Mesenchymal stem cell (in vitro differentiated cells and primary cell): Measurements from ENCODE around the gene MRFAP1L1.

Experiments
- DNase-seq: peaks from one replicate; pipeline ENCODE4 v3.0.0-alpha.2; 2013
- H2AFZ ChIP-seq: one replicate; pipeline ENCODE4 v1.6.1; 2013; ENCODE audit warnings: low read depth, mild to moderate bottlenecking, control low read depth, inconsistent platforms, low read length, moderate library complexity
- H2AK5ac ChIP-seq: 2 replicates; pipeline ENCODE4 v1.6.1; 2013; ENCODE audit warnings: low read length, moderate library complexity, mild to moderate bottlenecking, inconsistent platforms; ENCODE audit not compliant: severe bottlenecking
- H2BK120ac ChIP-seq: one replicate; pipeline ENCODE4 v1.6.1; 2013; ENCODE audit warnings: low read depth, mild to moderate bottlenecking, inconsistent platforms, low read length, moderate library complexity
- H2BK12ac ChIP-seq, 2 experiments: one replicate each; pipeline ENCODE4 v1.6.1; 2013; ENCODE audit warnings: inconsistent platforms in 2 of 2, low read length in 2 of 2, mild to moderate bottlenecking in 2 of 2, moderate library complexity in 2 of 2, control low read depth in 1 of 2
- H2BK15ac ChIP-seq: one replicate; pipeline ENCODE4 v1.6.1; 2013; ENCODE audit warnings: mild to moderate bottlenecking, low read depth, inconsistent platforms; ENCODE audit not compliant: poor library complexity, severe bottlenecking
- H2BK5ac ChIP-seq: 2 replicates; pipeline ENCODE4 v1.6.1; 2013; ENCODE audit warnings: low read depth, mild to moderate bottlenecking, low read length, control low read depth, inconsistent platforms; ENCODE audit not compliant: poor library complexity, severe bottlenecking
- H3K14ac ChIP-seq, 2 experiments: one replicate each; pipeline ENCODE4 v1.6.1; 2013; ENCODE audit warnings: inconsistent platforms in 2 of 2, low read length in 2 of 2, control low read depth in 1 of 2, mild to moderate bottlenecking in 1 of 2, moderate library complexity in 1 of 2
- H3K18ac ChIP-seq, 2 experiments: one replicate each; pipeline ENCODE4 v1.6.1; 2013; ENCODE audit warnings: inconsistent platforms in 2 of 2, low read length in 2 of 2, control low read depth in 1 of 2, low read depth in 1 of 2, mild to moderate bottlenecking in 1 of 2
- H3K23ac ChIP-seq, 2 experiments: one replicate each; pipeline ENCODE4 v1.6.1; 2013; ENCODE audit warnings: inconsistent platforms in 2 of 2, low read length in 2 of 2, mild to moderate bottlenecking in 2 of 2, moderate library complexity in 2 of 2, control low read depth in 1 of 2
- H3K27ac ChIP-seq: 2 replicates; pipeline ENCODE4 v1.5.1; 2013; ENCODE audit warnings: mild to moderate bottlenecking, moderate library complexity, low read length, control low read depth, inconsistent platforms; ENCODE audit not compliant: poor library complexity, severe bottlenecking
- H3K27me3 ChIP-seq, 2 experiments: 2 replicates each; pipeline versions ENCODE4 v1.6.1 to v1.7.0; 2013; ENCODE audit warnings: low read length in 2 of 2, mild to moderate bottlenecking in 2 of 2, moderate library complexity in 2 of 2, control low read depth in 1 of 2, inconsistent platforms in 1 of 2; ENCODE audit not compliant: control insufficient read depth in 1 of 2, insufficient read depth in 1 of 2
- H3K36me3 ChIP-seq, 2 experiments: 2 replicates each; pipeline versions ENCODE4 v1.6.1 to v1.7.0; 2013; ENCODE audit warnings: low read length in 2 of 2, control low read depth in 1 of 2, inconsistent platforms in 1 of 2, low read depth in 1 of 2, mild to moderate bottlenecking in 1 of 2; ENCODE audit not compliant: insufficient read depth in 2 of 2, control insufficient read depth in 1 of 2
- H3K4ac ChIP-seq, 2 experiments: one replicate each; pipeline ENCODE4 v1.6.1; 2013; ENCODE audit warnings: inconsistent platforms in 2 of 2, low read length in 2 of 2, mild to moderate bottlenecking in 2 of 2, moderate library complexity in 2 of 2, control low read depth in 1 of 2, low read depth in 1 of 2
- H3K4me1 ChIP-seq: 2 replicates; pipeline ENCODE4 v1.6.1; 2013; ENCODE audit warnings: low read depth, low read length, control low read depth; ENCODE audit not compliant: control insufficient read depth, insufficient read depth
- H3K4me2 ChIP-seq: 2 replicates; pipeline ENCODE4 v1.6.1; 2013; ENCODE audit warnings: low read length, mild to moderate bottlenecking, inconsistent platforms; ENCODE audit not compliant: poor library complexity, severe bottlenecking
- H3K4me3 ChIP-seq, 2 experiments: 2 replicates each; pipeline versions ENCODE4 v1.5.1 to v1.7.0; 2013; ENCODE audit warnings: low read length in 2 of 2, mild to moderate bottlenecking in 2 of 2, control low read depth in 1 of 2, low read depth in 1 of 2; ENCODE audit not compliant: insufficient read depth in 1 of 2
- H3K79me1 ChIP-seq: replicated peaks from 2 replicates; pipeline ENCODE4 v1.6.1; 2013; ENCODE audit warnings: mild to moderate bottlenecking, control low read depth, low read length, inconsistent platforms; ENCODE audit not compliant: poor library complexity, severe bottlenecking
- H3K9ac ChIP-seq: 2 replicates; pipeline ENCODE4 v1.7.0; 2013; ENCODE audit warnings: mild to moderate bottlenecking, low read length, moderate library complexity
- H3K9me3 ChIP-seq: 2 replicates; pipeline ENCODE4 v1.7.0; 2013; ENCODE audit warnings: mild to moderate bottlenecking, low read length; ENCODE audit not compliant: control insufficient read depth
- H4K8ac ChIP-seq: one replicate; pipeline ENCODE4 v1.6.1; 2013; ENCODE audit warnings: inconsistent platforms, mild to moderate bottlenecking, low read length, moderate library complexity
- H4K91ac ChIP-seq: one replicate; pipeline ENCODE4 v1.6.1; 2013; ENCODE audit warnings: mild to moderate bottlenecking, low read length, inconsistent platforms
- WGBS: methylation state at CpG from one replicate; pipeline ENCODE4 v1.1.7; 2013; ENCODE audit warnings: mixed read lengths; 5-methylcytosine and 5-hydroxymethylcytosine counted together

The MRFAP1L1 gene

GRCh38 chr4:6660430-6660829 lies 49.2 kb downstream of the MRFAP1L1 start:
- H3K23ac ChIP-seq: no peak overlapping the region
- no peak overlapping the region for H3K14ac ChIP-seq
- H3K4me3 ChIP-seq: no peak overlapping the region
- H3K9me3 ChIP-seq: no peaks in the 10 kb centered on the region
- no peak overlapping the region for H3K27ac ChIP-seq
- H3K4ac ChIP-seq: no peak overlapping the region
- H3K36me3 ChIP-seq: peaks cover 0 to 3% of the 10 kb centered on the region in 2 experiments
- no peak overlapping the region for H2AFZ ChIP-seq
- no peak overlapping the region for H4K91ac ChIP-seq
- H3K4me2 ChIP-seq: no peak overlapping the region
- no peak for DNase-seq
- H2BK15ac ChIP-seq: no peak overlapping the region
- peaks cover 9 to 10% of the 10 kb centered on the region in 2 experiments for H3K27me3 ChIP-seq
- no peak overlapping the region for H3K9ac ChIP-seq
- no peak overlapping the region for H2BK12ac ChIP-seq
- WGBS: 95% methylated on average over 3 of the region's 3 CpGs
- no peak overlapping the region for H2BK5ac ChIP-seq
- no peak overlapping the region for H3K18ac ChIP-seq
- no peak overlapping the region for H2AK5ac ChIP-seq
- no peak overlapping the region for H4K8ac ChIP-seq
- no peaks in the 10 kb centered on the region for H3K79me1 ChIP-seq
- H2BK120ac ChIP-seq: no peak overlapping the region
- H3K4me1 ChIP-seq: peaks cover 12% of the 10 kb centered on the region

GRCh38 chr4:6659897-6660296 lies 49.8 kb downstream of the MRFAP1L1 start:
- H2BK15ac ChIP-seq: no peak overlapping the region
- no peak overlapping the region for H2AFZ ChIP-seq
- H3K14ac ChIP-seq: no peak overlapping the region
- DNase-seq: no peak
- H3K23ac ChIP-seq: no peak overlapping the region
- no peak overlapping the region for H3K4me2 ChIP-seq
- H2BK120ac ChIP-seq: no peak overlapping the region
- no peak overlapping the region for H4K91ac ChIP-seq
- H3K4ac ChIP-seq: no peak overlapping the region
- H2BK12ac ChIP-seq: no peak overlapping the region
- no peaks in the 10 kb centered on the region for H3K9me3 ChIP-seq
- 92% methylated on average over 2 of the region's 2 CpGs for WGBS
- no peak overlapping the region for H3K9ac ChIP-seq
- no peak overlapping the region for H3K4me3 ChIP-seq
- H3K27ac ChIP-seq: no peak overlapping the region
- H3K4me1 ChIP-seq: peaks cover 12% of the 10 kb centered on the region
- no peak overlapping the region for H3K18ac ChIP-seq
- no peak overlapping the region for H4K8ac ChIP-seq
- H3K79me1 ChIP-seq: no peaks in the 10 kb centered on the region
- H2AK5ac ChIP-seq: no peak overlapping the region
- no peak overlapping the region for H2BK5ac ChIP-seq
- peaks cover 7 to 9% of the 10 kb centered on the region in 2 experiments for H3K27me3 ChIP-seq
- H3K36me3 ChIP-seq: peaks cover 0 to 3% of the 10 kb centered on the region in 2 experiments

GRCh38 chr4:6658597-6659075 lies 51.0 kb downstream of the MRFAP1L1 start:
- H2AFZ ChIP-seq: peak overlapping the region; percentile 89
- H3K23ac ChIP-seq: no peak overlapping the region
- peaks cover 5% of the 10 kb centered on the region for H3K4me1 ChIP-seq
- H3K27me3 ChIP-seq: peaks cover 3 to 8% of the 10 kb centered on the region in 2 experiments
- no peaks in the 10 kb centered on the region for H3K9me3 ChIP-seq
- no peak overlapping the region for H2BK12ac ChIP-seq
- DNase-seq: peak; percentile 25
- WGBS: 31% methylated on average over 37 of the region's 52 CpGs
- H3K27ac ChIP-seq: no peak overlapping the region
- H3K36me3 ChIP-seq: peaks cover 0 to 3% of the 10 kb centered on the region in 2 experiments
- H3K9ac ChIP-seq: peak overlapping the region; percentile 72
- H4K8ac ChIP-seq: peak overlapping the region; percentile 63
- no peak overlapping the region for H3K14ac ChIP-seq
- peak overlapping the region; percentile 67 for H3K4me2 ChIP-seq
- peak overlapping the region; percentile 45 to 74 for H3K4me3 ChIP-seq
- H3K4ac ChIP-seq: peak overlapping the region in 1 of 2 experiments; percentile 54
- H3K18ac ChIP-seq: peak overlapping the region; percentile 48 to 58
- no peak overlapping the region for H2AK5ac ChIP-seq
- H2BK15ac ChIP-seq: peak overlapping the region; percentile 79
- no peaks in the 10 kb centered on the region for H3K79me1 ChIP-seq
- H4K91ac ChIP-seq: no peak overlapping the region
- no peak overlapping the region for H2BK5ac ChIP-seq
- H2BK120ac ChIP-seq: peak overlapping the region; percentile 64

GRCh38 chr4:6658209-6658595 lies 51.5 kb downstream of the MRFAP1L1 start:
- Histone ChIP-seq H2AK5ac (no peak overlapping the region), H3K79me1 (no peaks in the 10 kb centered on the region), H2BK120ac (peak overlapping the region; percentile 64), H3K27me3 (peaks cover 0 to 4% of the 10 kb centered on the region in 2 experiments), H2BK5ac (no peak overlapping the region), H3K4me2 (no peak overlapping the region), H3K14ac (no peak overlapping the region), H2BK15ac (no peak overlapping the region), H3K9ac (peak overlapping the region; percentile 72), H3K18ac (peak overlapping the region in 1 of 2 experiments; percentile 48), H4K8ac (no peak overlapping the region), H3K27ac (no peak overlapping the region), H3K4ac (peak overlapping the region in 1 of 2 experiments; percentile 54), H4K91ac (no peak overlapping the region), H3K4me3 (peak overlapping the region in 1 of 2 experiments; percentile 74), H2BK12ac (no peak overlapping the region), H3K4me1 (peaks cover 5% of the 10 kb centered on the region), H3K36me3 (peaks cover 0 to 3% of the 10 kb centered on the region in 2 experiments), H3K23ac (no peak overlapping the region), H2AFZ (no peak overlapping the region), H3K9me3 (no peaks in the 10 kb centered on the region)
- 96% methylated on average over 7 of the region's 7 CpGs for WGBS
- DNase-seq: no peak
